Stimulated activated effector memory CD8-positive, alpha-beta T cell treated with anti-CD3 and anti-CD28 coated beads, Interleukin-12 subunit alpha, Interleukin-12 subunit beta, amount 100 ng/mL, for 72 hours (primary cell): ENCODE data around the gene ITLN2.
"Not testable (repeated sequence)": the region's sequence is repeated elsewhere in the genome, so short reads cannot be mapped to it uniquely, and the experiment has no call there.

Experiments
- ATAC-seq: fragments of 150-1000 bp; cut with Tn5 transposase; 2 replicates; pipeline ENCODE4 v1.10.0; 2021
- DNase-seq, 2 donors: peaks; one replicate each; pipeline ENCODE4 v3.0.0; 2021 to 2022; ENCODE audit warnings: low spot score in 2 of 2
- H3K27ac Mint-ChIP-seq: one replicate; pipeline ENCODE4 v1.8.0; 2022; ENCODE audit warnings: mild to moderate bottlenecking, mixed read lengths
- H3K36me3 Mint-ChIP-seq: one replicate; pipeline ENCODE4 v1.8.0; 2022; ENCODE audit warnings: mild to moderate bottlenecking, mixed read lengths
- H3K4me1 Mint-ChIP-seq: one replicate; pipeline ENCODE4 v1.8.0; 2022; ENCODE audit warnings: mixed read lengths
- H3K4me3 Mint-ChIP-seq: one replicate; pipeline ENCODE4 v1.8.0; 2022; ENCODE audit warnings: mild to moderate bottlenecking, mixed read lengths
- H3K9me3 Mint-ChIP-seq: one replicate; pipeline ENCODE4 v1.8.0; 2022; ENCODE audit warnings: mixed read lengths

The ITLN2 gene

GRCh38 chr1:160954158-160955104, at the start of gene ITLN2:
ITLN2 (minus strand) TSS chr1:160954809; CDS start chr1:160954741, 68 bp downstream.
- Mint-ChIP-seq H3K36me3 (no peaks in the 10 kb centered on the region), H3K4me1 (peaks cover 11% of the 10 kb centered on the region), H3K9me3 (no peaks in the 10 kb centered on the region), H3K27ac (no peak within 1 kb of the TSS), H3K4me3 (no peak within 1 kb of the TSS)
- ATAC-seq (peak; percentile 76), DNase-seq (peak in 1 of 2 donors; percentile 66)

GRCh38 chr1:161001525-161001924, 46.9 kb upstream of the ITLN2 start:
- DNase-seq (no peak), ATAC-seq (no peak)
- H3K27ac Mint-ChIP-seq = no peak overlapping the region
- H3K36me3 Mint-ChIP-seq = peaks cover 29% of the 10 kb centered on the region
- H3K9me3 Mint-ChIP-seq = no peaks in the 10 kb centered on the region
- H3K4me1 Mint-ChIP-seq = no peaks in the 10 kb centered on the region
- H3K4me3 Mint-ChIP-seq = no peak overlapping the region

DNA sequence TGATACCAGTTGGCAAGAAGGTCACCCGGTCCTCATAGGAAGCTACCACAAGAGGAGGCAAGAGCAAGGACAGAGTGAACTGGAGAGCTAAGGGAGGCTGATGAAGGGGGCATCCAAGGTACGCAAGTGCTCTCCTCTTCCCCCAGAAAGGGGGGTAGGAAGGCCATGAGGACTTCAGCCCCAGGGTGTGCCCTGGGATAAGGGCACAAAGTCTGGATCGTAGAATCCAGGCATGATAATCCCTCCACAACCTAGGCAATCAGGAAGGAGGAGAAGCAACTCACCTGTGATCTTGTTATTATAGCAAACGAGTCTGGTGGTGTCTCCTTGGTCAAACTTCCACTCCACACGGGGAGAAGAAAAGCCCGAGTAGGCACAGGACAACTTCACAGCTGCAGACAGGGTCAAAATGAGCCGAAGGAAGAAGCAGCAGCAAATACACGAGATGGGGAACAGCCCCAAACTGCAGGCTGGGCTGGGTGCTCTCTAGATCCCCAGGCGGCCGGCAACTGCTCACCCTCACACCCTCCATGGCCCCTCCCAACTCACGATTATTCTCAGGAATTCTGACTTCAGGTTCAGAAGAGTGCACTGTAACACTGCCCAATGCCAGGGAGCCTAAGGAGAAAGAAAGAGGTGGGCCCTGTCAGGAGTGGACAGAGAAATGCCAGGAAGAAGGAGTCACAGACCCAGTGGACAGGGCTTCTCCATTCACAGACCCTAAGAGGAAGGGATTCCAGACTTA, 46.3 kb upstream of the ITLN2 start:
- no peaks in the 10 kb centered on the region for H3K4me1 Mint-ChIP-seq
- H3K9me3 Mint-ChIP-seq = no peaks in the 10 kb centered on the region
- H3K27ac Mint-ChIP-seq = peak overlapping the region; percentile 10
- no peak overlapping the region for H3K4me3 Mint-ChIP-seq
- no peak for ATAC-seq
- H3K36me3 Mint-ChIP-seq = peaks cover 29% of the 10 kb centered on the region
- no peak for DNase-seq

- no peak for ATAC-seq
- no peaks in the 10 kb centered on the region for H3K9me3 Mint-ChIP-seq
- DNase-seq = no peak
- H3K27ac Mint-ChIP-seq = peak overlapping the region; percentile 61
- H3K4me3 Mint-ChIP-seq = no peak overlapping the region
- peaks cover 29% of the 10 kb centered on the region for H3K36me3 Mint-ChIP-seq
- peaks cover 8% of the 10 kb centered on the region for H3K4me1 Mint-ChIP-seq
Measured at GRCh38 chr1:160999376-160999775, 44.8 kb upstream of the ITLN2 start.

- H3K4me1 Mint-ChIP-seq = peaks cover 8% of the 10 kb centered on the region
- H3K36me3 Mint-ChIP-seq = peaks cover 29% of the 10 kb centered on the region
- no peaks in the 10 kb centered on the region for H3K9me3 Mint-ChIP-seq
- peak; percentile 68 for ATAC-seq
- H3K27ac Mint-ChIP-seq = peak overlapping the region; percentile 36
- no peak for DNase-seq
- no peak overlapping the region for H3K4me3 Mint-ChIP-seq
Measured at GRCh38 chr1:160997323-160998038, 42.9 kb upstream of the ITLN2 start.

DNA sequence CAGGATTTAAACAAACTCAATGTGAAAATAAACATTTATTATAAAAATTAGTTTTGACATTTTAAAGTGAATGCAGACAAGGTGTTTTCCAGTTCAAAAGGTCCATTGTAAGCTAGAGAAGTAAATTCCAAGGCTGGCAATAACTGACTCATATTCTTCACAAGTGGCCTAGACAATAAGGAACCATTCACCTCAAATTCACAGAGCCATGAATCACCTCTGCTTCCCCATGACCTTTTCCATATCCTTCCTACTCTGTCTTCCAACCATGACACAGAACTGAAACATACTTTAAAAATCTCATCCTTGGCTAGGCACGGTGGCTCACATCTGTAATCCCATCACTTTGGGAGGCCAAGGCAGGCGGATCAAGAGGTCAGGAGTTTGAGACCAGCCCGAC, 41.6 kb upstream of the ITLN2 start:
- Mint-ChIP-seq H3K4me3 (no peak overlapping the region), H3K4me1 (peaks cover 8% of the 10 kb centered on the region), H3K36me3 (peaks cover 21% of the 10 kb centered on the region), H3K9me3 (no peaks in the 10 kb centered on the region), H3K27ac (peak overlapping the region; percentile 36)
- ATAC-seq (no peak), DNase-seq (no peak)

DNA sequence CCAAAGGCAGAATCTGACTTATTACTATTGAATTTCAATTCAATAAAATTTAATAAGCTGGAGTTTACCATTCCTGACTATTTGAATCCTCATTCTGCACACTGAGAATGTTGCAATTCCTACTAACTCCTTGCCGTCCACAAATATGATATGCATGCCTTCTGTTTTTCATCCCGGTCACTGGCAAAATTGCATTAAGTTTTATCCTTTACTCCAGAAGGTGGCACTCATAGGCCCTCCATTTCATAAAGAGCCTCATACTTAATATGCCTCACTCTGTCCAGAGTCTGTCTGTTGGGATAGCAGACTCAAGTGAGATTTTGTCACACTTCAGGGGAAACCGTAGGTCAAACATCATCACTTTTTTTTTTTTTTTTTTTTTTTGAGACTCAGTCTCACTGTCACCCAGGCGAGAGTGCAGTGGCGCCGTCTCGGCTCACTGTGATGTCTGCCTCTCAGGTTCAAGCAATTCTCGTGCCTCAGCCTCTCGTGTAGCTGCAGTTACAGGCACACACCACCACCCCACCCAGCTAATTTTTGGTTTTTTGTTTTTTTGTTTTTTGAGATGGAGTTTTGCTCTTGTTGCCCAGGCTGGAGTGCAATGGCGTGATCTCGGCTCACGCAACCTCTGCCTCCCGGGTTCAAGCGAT, 39.1 kb upstream of the ITLN2 start:
- no peak overlapping the region for H3K27ac Mint-ChIP-seq
- peaks cover 6% of the 10 kb centered on the region for H3K36me3 Mint-ChIP-seq
- H3K4me3 Mint-ChIP-seq = no peak overlapping the region
- peaks cover 8% of the 10 kb centered on the region for H3K4me1 Mint-ChIP-seq
- no peak for ATAC-seq
- no peak for DNase-seq
- H3K9me3 Mint-ChIP-seq = no peaks in the 10 kb centered on the region

GRCh38 chr1:160992036-160992435, 37.4 kb upstream of the ITLN2 start:
- not testable (repeated sequence) for H3K27ac Mint-ChIP-seq, H3K9me3 Mint-ChIP-seq, DNase-seq, H3K36me3 Mint-ChIP-seq, H3K4me1 Mint-ChIP-seq, H3K4me3 Mint-ChIP-seq, ATAC-seq

DNA sequence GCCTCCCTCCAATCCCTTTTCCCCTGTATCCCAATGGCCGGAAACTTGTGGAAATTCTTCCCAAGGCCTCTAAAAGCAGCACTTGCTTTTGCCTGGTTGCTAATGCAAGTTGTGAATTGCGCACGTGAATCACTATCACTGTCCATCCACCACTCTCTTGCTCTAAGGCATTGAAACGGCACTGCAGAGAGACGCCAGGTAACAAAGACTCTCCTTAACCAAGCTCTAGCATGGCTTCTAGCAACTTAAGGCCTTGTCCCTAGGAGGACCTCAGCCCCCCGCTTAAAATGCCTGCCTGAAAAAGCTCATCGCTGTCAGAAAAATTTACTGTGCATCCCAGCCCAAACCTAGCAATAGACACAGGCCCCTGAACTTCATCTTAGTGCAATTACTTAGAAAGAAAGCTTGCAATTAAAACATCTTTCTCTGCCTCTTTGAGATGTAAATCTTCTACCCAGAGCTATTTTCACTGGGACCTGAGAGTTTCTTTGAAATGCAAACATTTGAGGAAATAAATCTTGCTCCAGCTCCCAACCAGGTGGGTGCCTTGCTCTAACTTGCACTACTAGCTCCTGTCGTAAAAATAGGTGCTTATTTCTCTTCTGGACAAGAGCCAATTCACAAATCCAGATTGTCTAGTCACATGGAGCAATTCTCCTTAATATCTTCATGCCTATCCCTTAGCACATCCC, 32.9 kb upstream of the ITLN2 start:
- Mint-ChIP-seq H3K36me3 (no peaks in the 10 kb centered on the region), H3K9me3 (no peaks in the 10 kb centered on the region)

GRCh38 chr1:160985723-160986122, 31.1 kb upstream of the ITLN2 start:
- Mint-ChIP-seq H3K4me1 (peaks cover 15% of the 10 kb centered on the region), H3K36me3 (peaks cover 4% of the 10 kb centered on the region), H3K27ac (no peak overlapping the region), H3K9me3 (no peaks in the 10 kb centered on the region), H3K4me3 (no peak overlapping the region)
- DNase-seq (no peak), ATAC-seq (no peak)

More for the DNA sequence above, 32.9 kb upstream of the ITLN2 start:
- H3K27ac Mint-ChIP-seq = no peak overlapping the region
- ATAC-seq (no peak), DNase-seq (no peak)
- H3K4me3 Mint-ChIP-seq = no peak overlapping the region
- peaks cover under 1% of the 10 kb centered on the region for H3K4me1 Mint-ChIP-seq

DNA sequence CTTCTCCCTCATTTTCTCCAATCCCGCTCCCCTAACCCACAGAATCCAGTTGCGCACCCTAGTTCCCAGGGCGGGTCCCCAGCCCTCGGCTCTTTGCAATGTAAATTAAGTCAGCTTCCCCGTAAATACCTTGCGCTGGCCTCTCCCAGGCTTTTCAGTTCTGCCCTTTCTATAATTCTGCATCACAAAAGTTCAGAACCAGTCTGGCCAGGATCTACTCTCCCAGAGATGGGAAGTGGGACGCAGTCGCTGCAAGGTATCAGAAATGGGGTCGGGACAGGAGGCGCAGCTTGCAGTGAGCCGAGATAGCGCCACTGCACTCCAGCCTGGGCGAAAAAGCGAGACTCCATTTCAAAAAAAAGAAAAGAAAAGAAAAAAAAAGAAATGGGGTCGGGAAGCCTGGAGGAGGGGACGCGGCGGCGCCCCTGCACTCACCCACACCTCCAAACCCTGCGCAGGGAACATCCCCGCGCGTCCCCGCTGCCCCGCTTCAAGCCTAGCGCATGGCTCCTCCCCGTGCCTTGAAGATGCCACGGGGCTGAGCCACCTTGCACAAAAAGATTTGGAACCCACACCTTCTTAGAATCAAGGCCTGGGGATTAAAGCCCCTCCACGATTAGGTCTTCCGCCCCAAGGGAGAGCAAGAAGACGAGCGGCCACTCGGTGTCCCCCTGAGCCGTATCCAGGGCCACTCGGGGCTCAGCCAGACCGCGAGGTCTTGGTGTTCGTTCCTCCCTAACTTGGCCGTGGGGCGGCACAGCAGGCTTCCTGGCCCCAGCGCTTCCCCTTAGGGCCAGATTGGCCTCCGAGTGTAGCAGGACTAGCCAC, 27.2 kb upstream of the ITLN2 start:
- H3K4me3 Mint-ChIP-seq = peak overlapping the region; percentile 54
- DNase-seq (no peak), ATAC-seq (peak; percentile 72)
- H3K4me1 Mint-ChIP-seq = peaks cover 15% of the 10 kb centered on the region
- H3K9me3 Mint-ChIP-seq = no peaks in the 10 kb centered on the region
- no peak overlapping the region for H3K27ac Mint-ChIP-seq
- H3K36me3 Mint-ChIP-seq = peaks cover 4% of the 10 kb centered on the region

DNA sequence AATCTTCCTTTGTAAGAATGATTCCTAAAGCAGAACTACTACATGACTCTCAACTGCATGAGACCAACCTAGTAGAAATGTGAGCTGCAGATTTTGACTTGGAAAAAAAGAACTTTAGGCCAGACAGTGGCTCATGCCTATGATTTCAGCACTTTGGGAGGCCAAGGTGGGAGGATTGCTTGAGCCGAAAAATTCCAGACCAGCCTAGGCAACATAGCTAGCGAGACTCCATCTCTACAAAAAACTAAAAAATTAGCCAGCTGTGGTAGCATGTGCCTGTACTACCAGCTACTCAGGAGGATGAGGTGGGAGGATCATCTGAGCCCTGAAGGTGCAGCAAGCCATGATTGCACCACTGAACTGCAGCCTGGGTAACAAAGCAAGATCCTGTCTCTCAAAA, 24.7 kb upstream of the ITLN2 start:
- Mint-ChIP-seq H3K4me3 (no peak overlapping the region), H3K4me1 (peaks cover 15% of the 10 kb centered on the region), H3K27ac (no peak overlapping the region), H3K9me3 (no peaks in the 10 kb centered on the region), H3K36me3 (peaks cover 4% of the 10 kb centered on the region)
- DNase-seq (no peak), ATAC-seq (no peak)

- no peak overlapping the region for H3K27ac Mint-ChIP-seq
- DNase-seq (no peak), ATAC-seq (no peak)
- H3K9me3 Mint-ChIP-seq = no peaks in the 10 kb centered on the region
- peaks cover 4% of the 10 kb centered on the region for H3K36me3 Mint-ChIP-seq
- no peak overlapping the region for H3K4me3 Mint-ChIP-seq
- H3K4me1 Mint-ChIP-seq = peaks cover 15% of the 10 kb centered on the region
Measured at GRCh38 chr1:160978510-160978927, 23.9 kb upstream of the ITLN2 start.

DNA sequence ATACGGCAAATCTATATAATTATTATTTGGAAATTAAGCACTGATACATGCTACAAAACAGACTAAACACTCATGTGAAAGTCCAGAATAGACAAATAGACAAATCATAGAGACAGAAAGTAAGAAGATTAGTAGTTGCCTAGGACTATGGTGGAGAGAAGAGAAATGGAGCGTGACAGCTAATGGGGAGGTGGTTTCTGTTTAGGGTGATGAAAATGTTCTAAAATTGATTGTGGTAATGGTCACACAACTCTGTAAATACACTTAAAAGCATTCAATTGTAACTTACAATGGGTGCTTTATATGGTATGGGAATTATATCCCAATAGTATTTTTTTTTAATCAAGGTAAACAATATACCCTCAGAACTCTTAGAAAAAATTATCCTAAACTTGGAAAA, 20.4 kb upstream of the ITLN2 start:
- Mint-ChIP-seq H3K27ac (no peak overlapping the region), H3K4me3 (no peak overlapping the region), H3K9me3 (no peaks in the 10 kb centered on the region), H3K4me1 (peaks cover 8% of the 10 kb centered on the region), H3K36me3 (no peaks in the 10 kb centered on the region)
- no peak for DNase-seq
- no peak for ATAC-seq
